CD4-positive, alpha-beta T cell treated with Interleukin-10 for 1 hour (primary cell): ENCODE measurements around the gene OSBPL2.

Experiments
- DNase-seq: peaks from one replicate; pipeline ENCODE4 v3.0.0-alpha.2; 2020

OSBPL2 gene

GRCh38 chr20:62208061-62208794, 30.1 kb upstream of the OSBPL2 start:
- no peak for DNase-seq

- no peak for DNase-seq
Measured at GRCh38 chr20:62208795-62209755, 29.2 kb upstream of the OSBPL2 start.

- DNase-seq = no peak
Measured at GRCh38 chr20:62209850-62210495, 28.3 kb upstream of the OSBPL2 start.

- no peak for DNase-seq
Measured at GRCh38 chr20:62210496-62210855, 27.8 kb upstream of the OSBPL2 start.

GRCh38 chr20:62211216-62211615, 27.1 kb upstream of the OSBPL2 start:
- DNase-seq = no peak

GRCh38 chr20:62211769-62212288, 26.5 kb upstream of the OSBPL2 start:
- no peak for DNase-seq

- no peak for DNase-seq
Measured at GRCh38 chr20:62212299-62212698, 26.0 kb upstream of the OSBPL2 start.

- DNase-seq = no peak
Measured at GRCh38 chr20:62214067-62214466, 24.3 kb upstream of the OSBPL2 start.

GRCh38 chr20:62215020-62215990, 23.0 kb upstream of the OSBPL2 start:
- no peak for DNase-seq

GRCh38 chr20:62215991-62216635, 22.2 kb upstream of the OSBPL2 start:
- no peak for DNase-seq

GRCh38 chr20:62216636-62217566, 21.4 kb upstream of the OSBPL2 start:
- no peak for DNase-seq

GRCh38 chr20:62217913-62218773, 20.2 kb upstream of the OSBPL2 start:
- DNase-seq = no peak

GRCh38 chr20:62219101-62219991, 19.0 kb upstream of the OSBPL2 start:
- no peak for DNase-seq

- peak; percentile 51 for DNase-seq
Measured at GRCh38 chr20:62219992-62220665, 18.2 kb upstream of the OSBPL2 start, which contains the start of gene HRH3. HRH3 (minus strand) TSS chr20:62220278; CDS start chr20:62219970, 308 bp downstream.

- no peak for DNase-seq
Measured at GRCh38 chr20:62220666-62221568, 17.4 kb upstream of the OSBPL2 start.

- DNase-seq = no peak
Measured at GRCh38 chr20:62222266-62222850, 16.0 kb upstream of the OSBPL2 start.
